ENCODE results near the gene RFLNA.

RFLNA gene

DNA sequence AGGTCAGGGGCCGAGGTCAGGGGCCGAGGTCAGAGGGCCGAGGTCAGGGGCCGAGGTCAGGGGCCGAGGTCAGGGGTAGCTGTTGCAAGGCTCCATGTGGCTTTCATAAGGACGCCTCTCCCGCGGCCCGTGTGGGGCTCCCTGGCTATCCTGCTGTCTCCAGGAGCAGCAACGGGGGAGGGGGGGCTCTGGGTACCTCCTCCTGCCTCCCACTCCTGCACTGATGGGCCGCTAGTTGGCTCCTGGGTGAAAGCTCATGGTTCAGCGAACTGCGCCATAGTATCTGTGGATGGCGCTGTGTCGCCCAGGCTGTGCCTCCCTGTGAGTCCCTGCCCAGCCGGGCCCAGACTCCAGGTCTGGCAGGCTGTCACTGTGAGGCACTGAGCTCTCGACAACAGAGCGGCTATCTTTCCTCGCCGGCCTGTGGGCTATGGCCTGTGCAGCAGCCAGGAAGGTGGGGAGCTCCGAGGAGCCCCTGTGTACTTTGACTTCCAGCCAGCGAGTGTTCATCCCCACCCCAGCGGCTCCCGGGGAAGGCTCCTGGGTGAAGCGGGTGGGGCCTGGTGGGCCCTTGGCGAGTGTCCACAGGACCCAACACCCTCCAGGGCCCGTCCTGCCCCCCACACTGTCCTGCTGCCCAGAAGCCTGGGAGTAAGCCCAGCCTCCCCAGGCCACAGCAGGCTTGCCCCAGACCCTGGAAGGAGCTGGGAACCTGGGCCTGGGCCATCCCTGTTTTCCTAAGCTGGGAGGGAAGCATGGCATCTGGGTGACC is 8.1 kb downstream of the RFLNA start:
- H3K27ac ChIP-seq: no peak overlapping the region
- H3K4me2 ChIP-seq: no peak overlapping the region
- H3K36me3 ChIP-seq: no peaks in the 10 kb centered on the region
- H3K9ac ChIP-seq: no peak overlapping the region
- no peaks in the 10 kb centered on the region; a peak in 1 of 22 replicates for H4K20me1 ChIP-seq
- H3K4me1 ChIP-seq: peaks cover 0 to 9% (median 4%) of the 10 kb centered on the region in 10 experiments; a peak in 7 of 20 replicates
- no peaks in the 10 kb centered on the region for H3K9me3 ChIP-seq (replicated peaks in 1 of 11)
- H3K27me3 ChIP-seq: peaks cover 6 to 14% (median 9%) of the 10 kb centered on the region in 11 experiments
- no peak overlapping the region for H3K4me3 ChIP-seq
- no peak for TF ChIP-seq Cebpa-rat (IDR thresholded peaks at IDR 0.05)

DNA sequence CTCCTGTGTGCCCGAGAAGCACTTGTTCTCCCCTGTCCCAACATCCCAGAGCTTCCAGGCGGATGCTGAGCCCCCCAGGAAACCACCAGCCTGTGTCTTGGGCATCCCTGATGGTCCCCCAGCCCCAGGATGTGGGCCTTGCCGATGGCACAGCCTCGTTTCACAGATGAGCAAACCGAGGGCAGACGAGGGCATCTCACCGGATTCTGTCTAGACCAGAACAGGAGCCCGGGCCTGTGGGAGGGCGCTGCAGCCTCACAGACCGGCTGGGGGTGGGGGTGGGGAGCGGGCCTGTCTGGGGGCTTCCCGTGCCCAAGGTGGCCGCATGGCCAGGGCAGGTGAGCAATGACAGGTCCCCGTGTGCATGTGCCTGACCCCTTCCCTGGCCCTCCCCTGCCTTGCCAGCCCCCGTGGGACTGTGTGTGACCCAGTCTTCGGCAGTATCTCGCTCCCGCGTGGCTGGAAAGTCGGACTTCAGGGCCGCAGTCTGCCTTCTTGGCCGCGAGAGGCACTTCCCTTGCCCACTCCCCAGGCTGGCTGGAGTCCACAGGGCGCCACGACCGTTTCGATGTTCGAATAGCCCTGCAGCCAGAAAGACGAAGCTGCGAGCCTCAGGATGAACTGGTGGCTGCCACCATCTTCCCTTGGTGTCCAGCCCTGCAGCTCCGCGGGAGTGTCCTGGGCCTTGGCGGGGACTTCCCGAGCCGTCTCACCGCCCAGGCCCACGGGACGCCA is 8.9 kb downstream of the RFLNA start:
- no peak overlapping the region for H3K9ac ChIP-seq
- no peak for TF ChIP-seq Cebpa-rat (IDR thresholded peaks at IDR 0.05)

DNA sequence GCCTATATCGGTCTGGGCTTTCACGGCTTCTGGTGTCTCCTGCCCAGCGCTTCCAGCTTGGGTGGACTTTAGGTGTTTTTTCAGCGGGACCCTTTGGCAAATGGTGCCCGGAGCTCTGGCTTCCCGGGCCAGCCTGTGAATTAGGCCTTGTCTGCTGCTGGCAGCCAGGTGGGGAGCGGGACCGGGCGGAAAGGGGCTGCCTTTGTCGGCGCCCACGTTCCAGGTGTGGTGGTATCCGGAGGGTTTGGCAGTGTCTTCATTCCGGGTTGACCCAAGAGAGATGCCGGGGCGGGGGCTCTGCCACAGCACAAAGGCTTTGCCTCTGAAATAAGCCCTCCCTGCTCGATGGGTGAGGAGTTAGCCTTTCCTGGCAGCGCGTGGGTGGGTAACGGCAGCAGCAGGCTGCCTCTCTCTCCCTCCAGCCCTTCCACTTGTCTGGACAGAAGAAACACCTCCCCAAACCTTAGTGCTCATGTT is 9.5 kb downstream of the RFLNA start:
- no peak for TF ChIP-seq Cebpa-rat (IDR thresholded peaks at IDR 0.05)
- H3K27me3 ChIP-seq: peaks cover 0 to under 1% (median 0%) of the 10 kb centered on the region in 11 experiments; a peak in 3 of 22 replicates
- no peaks in the 10 kb centered on the region; a peak in 1 of 22 replicates for H4K20me1 ChIP-seq
- no peak overlapping the region for H3K4me2 ChIP-seq
- no peak overlapping the region for H3K4me3 ChIP-seq
- no peak overlapping the region for H3K27ac ChIP-seq
- H3K4me1 ChIP-seq: peaks cover 0 to 9% (median 4%) of the 10 kb centered on the region in 10 experiments; a peak in 7 of 20 replicates
- H3K36me3 ChIP-seq: no peaks in the 10 kb centered on the region
- no peaks in the 10 kb centered on the region for H3K9me3 ChIP-seq (replicated peaks in 1 of 11)
- no peak overlapping the region for H3K9ac ChIP-seq

More for the DNA sequence above, 8.9 kb downstream of the RFLNA start:
- H3K27me3 ChIP-seq: peaks cover 0 to 6% (median 2%) of the 10 kb centered on the region in 11 experiments; a peak in 13 of 22 replicates
- H3K36me3 ChIP-seq: no peaks in the 10 kb centered on the region
- no peaks in the 10 kb centered on the region; a peak in 1 of 22 replicates for H4K20me1 ChIP-seq
- H3K4me3 ChIP-seq: no peak overlapping the region
- no peaks in the 10 kb centered on the region for H3K9me3 ChIP-seq (replicated peaks in 1 of 11)
- no peak overlapping the region for H3K27ac ChIP-seq
- peaks cover 0 to 9% (median 4%) of the 10 kb centered on the region in 10 experiments; a peak in 7 of 20 replicates for H3K4me1 ChIP-seq
- no peak overlapping the region for H3K4me2 ChIP-seq

DNA sequence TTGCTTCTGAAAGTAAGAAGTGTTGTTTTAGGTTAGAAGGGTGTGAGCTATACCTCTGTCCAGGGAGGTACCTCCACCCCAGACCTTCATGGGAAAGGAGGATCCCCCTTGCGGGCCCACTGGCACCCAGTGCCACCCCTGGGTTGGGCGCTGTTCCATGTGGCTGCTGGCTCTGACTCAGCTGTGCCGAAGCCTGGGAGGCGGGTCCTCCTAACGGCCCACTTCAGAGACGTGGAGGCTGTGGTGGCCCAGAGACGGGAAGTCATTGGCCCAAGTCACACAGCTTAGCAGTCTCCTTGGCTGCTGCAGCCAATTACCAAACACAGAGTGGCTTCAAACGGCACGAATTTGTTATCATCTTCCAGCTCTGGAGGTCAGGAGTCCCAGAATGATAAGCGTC is 10.2 kb downstream of the RFLNA start:
- Histone ChIP-seq H3K4me1 (peaks cover 0 to 9% (median 4%) of the 10 kb centered on the region in 10 experiments; a peak in 7 of 20 replicates), H3K27ac (no peak overlapping the region), H3K9me3 (replicated peaks in 1 of 11) (no peaks in the 10 kb centered on the region), H4K20me1 (no peaks in the 10 kb centered on the region; a peak in 1 of 22 replicates), H3K27me3 (no peaks in the 10 kb centered on the region; a peak in 1 of 22 replicates), H3K36me3 (no peaks in the 10 kb centered on the region), H3K4me2 (no peak overlapping the region), H3K4me3 (no peak overlapping the region), H3K9ac (no peak overlapping the region)
- no peak for TF ChIP-seq Cebpa-rat (IDR thresholded peaks at IDR 0.05)

DNA sequence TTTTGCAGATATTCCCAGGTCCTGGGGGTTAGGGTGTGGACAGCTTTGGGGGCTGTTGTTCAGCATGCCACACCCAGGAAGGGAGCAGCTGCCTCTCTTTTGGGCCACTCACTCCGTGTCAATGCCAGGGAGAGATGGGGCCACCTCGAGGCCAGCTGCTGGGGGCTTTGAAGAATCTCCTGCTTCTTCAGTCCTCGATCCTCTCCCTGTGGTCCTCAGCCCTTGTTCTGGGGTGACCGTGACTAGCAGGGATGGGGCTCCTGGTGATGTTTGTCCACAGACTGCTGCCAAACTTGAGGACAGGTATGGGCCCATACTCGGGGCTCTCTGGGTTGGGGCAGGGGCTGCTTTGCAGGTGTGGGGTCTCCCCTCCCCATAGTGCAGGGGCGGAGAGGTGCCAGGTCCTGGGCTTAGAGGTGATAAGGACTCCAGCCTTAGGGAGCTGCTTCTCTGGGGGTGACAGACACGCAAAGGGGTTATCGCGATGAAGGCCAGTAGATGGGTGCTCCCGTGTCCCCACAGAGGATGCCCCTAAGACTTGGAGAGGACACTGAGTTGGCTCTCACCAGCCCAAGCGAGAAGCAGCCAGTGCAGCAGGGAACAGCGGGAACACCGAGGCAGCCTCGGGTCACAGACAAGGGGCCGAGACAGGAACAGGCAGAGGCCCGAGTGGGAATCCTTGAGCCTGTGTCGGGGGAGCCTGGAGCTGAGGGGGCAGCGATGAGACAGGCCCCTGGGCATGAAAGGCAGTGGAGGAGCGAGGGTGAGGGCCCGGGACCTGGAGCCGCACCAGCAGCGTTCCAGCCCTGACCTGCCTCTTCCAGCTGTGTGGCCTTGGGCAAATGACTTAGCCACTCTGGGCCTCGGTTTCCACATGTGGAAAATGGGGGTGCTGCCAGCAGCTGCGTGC is 11.1 kb downstream of the RFLNA start:
- Histone ChIP-seq H3K9me3 (replicated peaks in 1 of 11) (no peaks in the 10 kb centered on the region), H3K27me3 (no peaks in the 10 kb centered on the region; a peak in 1 of 22 replicates), H4K20me1 (no peaks in the 10 kb centered on the region; a peak in 1 of 22 replicates), H3K4me2 (no peak overlapping the region), H3K27ac (no peak overlapping the region), H3K4me3 (no peak overlapping the region), H3K4me1 (peaks cover 0 to 11% (median 4%) of the 10 kb centered on the region in 10 experiments; a peak in 7 of 20 replicates), H3K9ac (no peak overlapping the region), H3K36me3 (no peaks in the 10 kb centered on the region)
- TF ChIP-seq Cebpa-rat (IDR thresholded peaks at IDR 0.05): no peak

DNA sequence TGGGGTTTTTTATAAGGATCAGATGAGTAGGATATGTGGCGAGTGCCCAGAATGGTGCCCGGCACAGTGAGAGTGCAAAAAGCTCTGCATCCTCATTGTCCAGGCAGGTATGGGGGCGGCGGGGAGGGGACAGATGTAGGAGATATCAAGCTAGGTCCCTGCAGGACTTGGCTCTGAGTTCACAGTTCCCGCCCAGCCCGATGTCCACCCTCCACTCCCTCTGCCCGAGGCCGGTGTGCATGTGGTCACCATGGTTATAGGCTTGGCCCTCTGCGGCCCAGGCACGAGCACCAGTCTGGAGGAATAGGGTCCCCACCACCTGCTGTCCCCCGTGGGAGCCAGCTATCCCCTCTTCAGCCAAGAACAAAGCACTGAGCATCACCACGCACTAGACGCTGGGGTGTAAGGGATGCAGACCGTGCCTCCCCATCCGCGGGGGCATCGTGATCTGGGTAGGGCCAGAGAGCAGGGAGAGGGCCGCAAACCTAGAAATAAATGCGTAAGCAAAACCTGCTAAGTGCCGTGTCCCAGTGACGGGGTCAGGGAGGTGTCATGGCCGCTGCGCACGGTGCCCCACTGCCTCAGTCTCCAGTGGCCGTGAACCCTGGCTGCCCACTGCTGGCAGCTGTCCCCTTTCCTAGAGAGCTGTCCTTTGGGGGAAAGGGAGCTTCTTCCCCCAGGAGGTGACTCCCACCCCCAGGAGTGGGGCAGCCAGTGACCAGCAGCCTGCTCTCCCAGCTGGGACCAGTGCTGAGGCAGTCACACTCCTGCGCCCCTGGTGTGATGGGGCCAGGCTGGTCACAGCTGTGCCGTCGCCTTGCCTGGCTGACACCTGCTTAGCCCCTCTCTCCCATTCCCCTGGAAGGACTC is 12.0 kb downstream of the RFLNA start:
- Histone ChIP-seq H4K20me1 (no peaks in the 10 kb centered on the region; a peak in 1 of 22 replicates), H3K9ac (no peak overlapping the region), H3K36me3 (no peaks in the 10 kb centered on the region), H3K4me2 (peak overlapping the region in 5 of 11 experiments; percentile 12 to 21 (median 15); a peak in 4 of 22 replicates), H3K4me3 (no peak overlapping the region), H3K27me3 (no peaks in the 10 kb centered on the region; a peak in 1 of 22 replicates), H3K9me3 (replicated peaks in 1 of 11) (no peaks in the 10 kb centered on the region), H3K4me1 (peaks cover 0 to 18% (median 4%) of the 10 kb centered on the region in 10 experiments; a peak in 7 of 20 replicates), H3K27ac (no peak overlapping the region)
- no peak for TF ChIP-seq Cebpa-rat (IDR thresholded peaks at IDR 0.05)

DNA sequence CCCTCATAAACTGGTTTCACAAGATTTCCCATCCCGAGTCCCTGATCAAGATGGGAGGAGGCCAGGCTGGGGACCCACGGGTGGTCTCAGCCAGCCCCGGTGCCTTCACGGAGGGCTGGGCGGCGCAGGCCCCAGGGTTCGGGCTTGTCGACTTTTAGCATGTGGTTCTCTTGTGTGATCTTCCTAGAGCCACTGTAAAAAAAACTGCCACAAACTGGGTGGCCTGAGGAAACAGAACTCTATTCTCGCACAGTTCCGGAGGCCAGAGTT is 12.6 kb downstream of the RFLNA start:
- Histone ChIP-seq H3K4me2 (peak overlapping the region in 5 of 11 experiments; percentile 12 to 21 (median 15); a peak in 3 of 22 replicates), H3K27me3 (no peaks in the 10 kb centered on the region; a peak in 1 of 22 replicates), H3K9ac (no peak overlapping the region), H3K4me1 (peaks cover 0 to 23% (median 6%) of the 10 kb centered on the region in 10 experiments; a peak in 7 of 20 replicates), H4K20me1 (no peaks in the 10 kb centered on the region; a peak in 1 of 22 replicates), H3K4me3 (no peak overlapping the region), H3K9me3 (replicated peaks in 1 of 11) (no peaks in the 10 kb centered on the region), H3K36me3 (no peaks in the 10 kb centered on the region), H3K27ac (no peak overlapping the region)
- TF ChIP-seq Cebpa-rat (IDR thresholded peaks at IDR 0.05): no peak

DNA sequence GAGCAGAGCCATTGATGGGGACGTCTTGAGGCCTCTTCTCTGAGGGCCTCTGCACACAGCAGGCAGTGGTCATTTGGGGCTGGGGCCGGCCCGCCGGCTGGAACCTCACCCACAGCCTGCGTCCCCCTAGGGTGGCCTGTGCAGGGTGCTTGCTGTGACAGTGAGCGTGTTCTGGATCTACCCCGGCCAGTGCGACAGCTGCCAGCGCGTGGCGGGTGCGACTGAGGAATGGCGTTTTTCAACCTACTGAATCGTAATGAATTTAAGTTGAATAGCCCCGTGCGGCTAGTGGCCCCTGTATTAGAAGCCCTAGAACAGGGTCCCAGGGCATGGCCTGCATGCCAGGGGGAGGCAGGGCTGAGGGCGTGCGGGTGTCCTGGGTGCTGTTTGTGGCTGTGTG is 13.8 kb downstream of the RFLNA start:
- Histone ChIP-seq H3K27me3 (no peaks in the 10 kb centered on the region; a peak in 1 of 22 replicates), H3K9me3 (replicated peaks in 1 of 11) (no peaks in the 10 kb centered on the region), H3K4me1 (peaks cover 0 to 23% (median 6%) of the 10 kb centered on the region in 10 experiments; a peak in 7 of 20 replicates), H4K20me1 (no peaks in the 10 kb centered on the region; a peak in 1 of 22 replicates), H3K4me3 (no peak overlapping the region), H3K36me3 (no peaks in the 10 kb centered on the region), H3K27ac (no peak overlapping the region), H3K4me2 (no peak overlapping the region), H3K9ac (no peak overlapping the region)
- no peak for TF ChIP-seq Cebpa-rat (IDR thresholded peaks at IDR 0.05)
